Muscle layer of colon (tissue), 2 donors: ENCODE data around the gene RELA.
A peak's percentile ranks its signal among the peaks of the same experiment; 100 is the strongest.
"Not testable (repeated sequence)": the region's sequence is repeated elsewhere in the genome, so short reads cannot be mapped to it uniquely, and the experiment has no call there.

Experiments used
- H3K27ac ChIP-seq: one replicate; pipeline ENCODE4 v1.7.0; 2013; ENCODE audit warnings: low read depth, mild to moderate bottlenecking, low read length, moderate library complexity
- H3K27me3 ChIP-seq, 2 donors: one replicate each; pipeline ENCODE4 v1.7.0; 2013; ENCODE audit warnings: low read length in 2 of 2, mild to moderate bottlenecking in 2 of 2; ENCODE audit not compliant: insufficient read depth in 2 of 2, control insufficient read depth in 1 of 2
- H3K36me3 ChIP-seq: one replicate; pipeline ENCODE4 v1.7.0; 2013; ENCODE audit warnings: mild to moderate bottlenecking, low read length; ENCODE audit not compliant: insufficient read depth
- H3K4me1 ChIP-seq: one replicate; pipeline ENCODE4 v1.7.0; 2013; ENCODE audit warnings: mild to moderate bottlenecking, low read length; ENCODE audit not compliant: insufficient read depth
- H3K4me3 ChIP-seq, 2 donors: one replicate each; pipeline ENCODE4 v1.7.0; 2013; ENCODE audit warnings: low read length in 2 of 2, low read depth in 1 of 2, mild to moderate bottlenecking in 1 of 2, moderate library complexity in 1 of 2
- H3K9ac ChIP-seq: one replicate; pipeline ENCODE4 v1.7.0; 2013; ENCODE audit warnings: low read length
- H3K9me3 ChIP-seq: one replicate; pipeline ENCODE4 v1.7.0; 2013; ENCODE audit warnings: mild to moderate bottlenecking, low read length
- donor health status: abdominal sarcoma.
- donor health status: Adenocarcinoma of cecum.

Gene RELA

GRCh38 chr11:65662247-65662798 lies 393 bp downstream of the RELA start:
- Histone ChIP-seq H3K9me3 (no peaks in the 10 kb centered on the region), H3K9ac (peak overlapping the region; percentile 100), H3K36me3 (peaks cover 41% of the 10 kb centered on the region), H3K27ac (peak overlapping the region; percentile 99), H3K27me3 (no peaks in the 10 kb centered on the region), H3K4me1 (peaks cover 21% of the 10 kb centered on the region), H3K4me3 (peak overlapping the region; percentile 67 to 100)

- Histone ChIP-seq H3K9me3 (no peaks in the 10 kb centered on the region), H3K27ac (peak overlapping the region; percentile 99), H3K4me3 (peak overlapping the region; percentile 67 to 100), H3K4me1 (peaks cover 21% of the 10 kb centered on the region), H3K27me3 (no peaks in the 10 kb centered on the region), H3K36me3 (peaks cover 47% of the 10 kb centered on the region), H3K9ac (peak overlapping the region; percentile 100)
Observed at GRCh38 chr11:65661599-65662246, 993 bp downstream of the RELA start.

GRCh38 chr11:65660908-65661307 lies 1.8 kb downstream of the RELA start:
- not testable (repeated sequence) for H3K27ac ChIP-seq, H3K27me3 ChIP-seq, H3K9me3 ChIP-seq, H3K4me3 ChIP-seq
- Histone ChIP-seq H3K9ac (peak overlapping the region; percentile 100), H3K4me1 (peaks cover 21% of the 10 kb centered on the region), H3K36me3 (peaks cover 55% of the 10 kb centered on the region)

GRCh38 chr11:65660038-65660437 lies 2.7 kb downstream of the RELA start:
- Histone ChIP-seq H3K27ac (no peak overlapping the region), H3K36me3 (peaks cover 64% of the 10 kb centered on the region), H3K27me3 (no peaks in the 10 kb centered on the region), H3K9ac (no peak overlapping the region), H3K4me1 (peaks cover 21% of the 10 kb centered on the region), H3K4me3 (no peak overlapping the region), H3K9me3 (no peaks in the 10 kb centered on the region)

GRCh38 chr11:65658174-65659021 lies 4.3 kb downstream of the RELA start:
- H3K27ac ChIP-seq: no peak overlapping the region
- H3K36me3 ChIP-seq: peaks cover 75% of the 10 kb centered on the region
- H3K9ac ChIP-seq: no peak overlapping the region
- no peak overlapping the region for H3K4me3 ChIP-seq
- no peaks in the 10 kb centered on the region for H3K9me3 ChIP-seq
- H3K27me3 ChIP-seq: no peaks in the 10 kb centered on the region
- peaks cover 31% of the 10 kb centered on the region for H3K4me1 ChIP-seq

GRCh38 chr11:65657426-65657825 lies 5.3 kb downstream of the RELA start:
- H3K9ac ChIP-seq: no peak overlapping the region
- H3K9me3 ChIP-seq: no peaks in the 10 kb centered on the region
- no peak overlapping the region for H3K27ac ChIP-seq
- H3K4me3 ChIP-seq: no peak overlapping the region
- peaks cover 35% of the 10 kb centered on the region for H3K4me1 ChIP-seq
- no peaks in the 10 kb centered on the region for H3K27me3 ChIP-seq
- H3K36me3 ChIP-seq: peaks cover 75% of the 10 kb centered on the region

- Histone ChIP-seq H3K27me3 (no peaks in the 10 kb centered on the region), H3K27ac (no peak overlapping the region), H3K9ac (no peak overlapping the region), H3K36me3 (peaks cover 67% of the 10 kb centered on the region), H3K4me3 (no peak overlapping the region), H3K9me3 (no peaks in the 10 kb centered on the region), H3K4me1 (peaks cover 36% of the 10 kb centered on the region)
Observed at GRCh38 chr11:65655570-65656332, 7.0 kb downstream of the RELA start.

- Histone ChIP-seq H3K4me3 (no peak overlapping the region), H3K9ac (no peak overlapping the region), H3K27ac (no peak overlapping the region), H3K9me3 (no peaks in the 10 kb centered on the region), H3K4me1 (peaks cover 34% of the 10 kb centered on the region), H3K27me3 (no peaks in the 10 kb centered on the region), H3K36me3 (peaks cover 65% of the 10 kb centered on the region)
Observed at GRCh38 chr11:65654375-65655349, 8.1 kb downstream of the RELA start.

- peak overlapping the region; percentile 45 for H3K9ac ChIP-seq
- H3K27me3 ChIP-seq: no peaks in the 10 kb centered on the region
- peaks cover 56% of the 10 kb centered on the region for H3K36me3 ChIP-seq
- H3K27ac ChIP-seq: peak overlapping the region; percentile 98
- peaks cover 30% of the 10 kb centered on the region for H3K4me1 ChIP-seq
- no peaks in the 10 kb centered on the region for H3K9me3 ChIP-seq
- H3K4me3 ChIP-seq: peak overlapping the region; percentile 31 to 66
Observed at GRCh38 chr11:65653229-65654225, 9.2 kb downstream of the RELA start.
